Thyroid gland (tissue), 4 donors: ENCODE data around the gene CCNT2.
"Not testable (repeated sequence)": the region's sequence is repeated elsewhere in the genome, so short reads cannot be mapped to it uniquely, and the experiment has no call there.

Experiments used
- CTCF ChIP-seq, 6 experiments: fragments of 200-600 bp in 3 of 6; fragments of 450-650 bp in 3 of 6; sonication (generic) in 3 of 6; IDR thresholded peaks; one replicate each; pipeline ENCODE4 v1.5.1; 2016 to 2019; ENCODE audit warnings: antibody characterized with exemption in 6 of 6, mild to moderate bottlenecking in 2 of 6, inconsistent platforms in 1 of 6, moderate library complexity in 1 of 6
- POLR2A ChIP-seq, 2 donors: fragments of 450-650 bp; IDR thresholded peaks; one replicate each; pipeline ENCODE4 v1.6.1; 2017; ENCODE audit warnings: antibody characterized with exemption in 2 of 2, mild to moderate bottlenecking in 2 of 2, moderate library complexity in 1 of 2

- TF ChIP-seq CTCF, POLR2A (IDR thresholded peaks at IDR 0.05): not testable (repeated sequence)
These were observed 58.5 kb downstream of the CCNT2 start for GRCh38 chr2:134977104-134977503.
